Thyroid gland (tissue), 4 donors: ENCODE data around the gene KAT5.

Experiments used
- POLR2A ChIP-seq, 2 donors: fragments of 450-650 bp; IDR thresholded peaks; one replicate each; pipeline ENCODE4 v1.6.1; 2017; ENCODE audit warnings: antibody characterized with exemption in 2 of 2, mild to moderate bottlenecking in 2 of 2, moderate library complexity in 1 of 2
- TF ChIP-seq, protein P1 (sequence below), 6 experiments: fragments of 200-600 bp in 3 of 6; fragments of 450-650 bp in 3 of 6; sonication (generic) in 3 of 6; IDR thresholded peaks; one replicate each; pipeline ENCODE4 v1.5.1; 2016 to 2019; ENCODE audit warnings: antibody characterized with exemption in 6 of 6, mild to moderate bottlenecking in 2 of 6, inconsistent platforms in 1 of 6, moderate library complexity in 1 of 6

DNA sequence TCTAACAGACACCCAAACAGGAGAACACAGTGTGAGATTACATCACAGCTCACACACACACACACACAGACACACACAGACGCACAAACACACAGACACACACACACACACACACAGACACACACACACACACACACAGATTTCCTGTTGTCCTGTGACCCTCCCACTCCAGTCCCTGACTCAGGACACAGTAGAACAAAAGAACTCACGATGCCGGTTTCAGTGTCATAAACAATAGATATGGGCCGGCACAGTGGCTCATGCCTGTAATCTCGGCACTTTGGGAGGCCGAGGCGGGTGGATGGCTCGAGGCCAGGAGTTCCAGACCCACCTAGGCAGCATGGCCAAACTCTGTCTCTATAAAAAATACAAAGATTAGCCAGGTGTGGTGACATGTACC is 13.8 kb upstream of the KAT5 start:
- TF ChIP-seq, protein P1, sequence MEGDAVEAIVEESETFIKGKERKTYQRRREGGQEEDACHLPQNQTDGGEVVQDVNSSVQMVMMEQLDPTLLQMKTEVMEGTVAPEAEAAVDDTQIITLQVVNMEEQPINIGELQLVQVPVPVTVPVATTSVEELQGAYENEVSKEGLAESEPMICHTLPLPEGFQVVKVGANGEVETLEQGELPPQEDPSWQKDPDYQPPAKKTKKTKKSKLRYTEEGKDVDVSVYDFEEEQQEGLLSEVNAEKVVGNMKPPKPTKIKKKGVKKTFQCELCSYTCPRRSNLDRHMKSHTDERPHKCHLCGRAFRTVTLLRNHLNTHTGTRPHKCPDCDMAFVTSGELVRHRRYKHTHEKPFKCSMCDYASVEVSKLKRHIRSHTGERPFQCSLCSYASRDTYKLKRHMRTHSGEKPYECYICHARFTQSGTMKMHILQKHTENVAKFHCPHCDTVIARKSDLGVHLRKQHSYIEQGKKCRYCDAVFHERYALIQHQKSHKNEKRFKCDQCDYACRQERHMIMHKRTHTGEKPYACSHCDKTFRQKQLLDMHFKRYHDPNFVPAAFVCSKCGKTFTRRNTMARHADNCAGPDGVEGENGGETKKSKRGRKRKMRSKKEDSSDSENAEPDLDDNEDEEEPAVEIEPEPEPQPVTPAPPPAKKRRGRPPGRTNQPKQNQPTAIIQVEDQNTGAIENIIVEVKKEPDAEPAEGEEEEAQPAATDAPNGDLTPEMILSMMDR (IDR thresholded peaks at IDR 0.05), result no peak
- TF ChIP-seq POLR2A (IDR thresholded peaks at IDR 0.05), result no peak
